HUES48 (cell line): ENCODE results near the gene ZNF577.
"Not testable (repeated sequence)": the region's sequence is repeated elsewhere in the genome, so short reads cannot be mapped to it uniquely, and the experiment has no call there.

ENCODE experiments used
- H3K27ac ChIP-seq: one replicate; pipeline ENCODE4 v1.7.0; 2013; ENCODE audit warnings: low read depth, low read length, inconsistent platforms
- H3K27me3 ChIP-seq: 2 replicates; pipeline ENCODE4 v1.6.1; 2013; ENCODE audit warnings: mild to moderate bottlenecking, low read length; ENCODE audit not compliant: control insufficient read depth, insufficient read depth
- H3K36me3 ChIP-seq: 2 replicates; pipeline ENCODE4 v1.6.1; 2013; ENCODE audit warnings: low read length; ENCODE audit not compliant: control insufficient read depth, insufficient read depth
- H3K4me1 ChIP-seq: 2 replicates; pipeline ENCODE4 v1.6.1; 2013; ENCODE audit warnings: mild to moderate bottlenecking, low read length; ENCODE audit not compliant: control insufficient read depth, insufficient read depth
- H3K4me3 ChIP-seq: 2 replicates; pipeline ENCODE4 v1.5.1; 2013; ENCODE audit warnings: mild to moderate bottlenecking, low read depth, low read length
- H3K9ac ChIP-seq: 2 replicates; pipeline ENCODE4 v1.6.1; 2013; ENCODE audit warnings: mild to moderate bottlenecking, low read depth, low read length, moderate library complexity
- H3K9me3 ChIP-seq: 2 replicates; pipeline ENCODE4 v1.6.1; 2013; ENCODE audit warnings: low read length; ENCODE audit not compliant: control insufficient read depth, insufficient read depth

Gene ZNF577

DNA sequence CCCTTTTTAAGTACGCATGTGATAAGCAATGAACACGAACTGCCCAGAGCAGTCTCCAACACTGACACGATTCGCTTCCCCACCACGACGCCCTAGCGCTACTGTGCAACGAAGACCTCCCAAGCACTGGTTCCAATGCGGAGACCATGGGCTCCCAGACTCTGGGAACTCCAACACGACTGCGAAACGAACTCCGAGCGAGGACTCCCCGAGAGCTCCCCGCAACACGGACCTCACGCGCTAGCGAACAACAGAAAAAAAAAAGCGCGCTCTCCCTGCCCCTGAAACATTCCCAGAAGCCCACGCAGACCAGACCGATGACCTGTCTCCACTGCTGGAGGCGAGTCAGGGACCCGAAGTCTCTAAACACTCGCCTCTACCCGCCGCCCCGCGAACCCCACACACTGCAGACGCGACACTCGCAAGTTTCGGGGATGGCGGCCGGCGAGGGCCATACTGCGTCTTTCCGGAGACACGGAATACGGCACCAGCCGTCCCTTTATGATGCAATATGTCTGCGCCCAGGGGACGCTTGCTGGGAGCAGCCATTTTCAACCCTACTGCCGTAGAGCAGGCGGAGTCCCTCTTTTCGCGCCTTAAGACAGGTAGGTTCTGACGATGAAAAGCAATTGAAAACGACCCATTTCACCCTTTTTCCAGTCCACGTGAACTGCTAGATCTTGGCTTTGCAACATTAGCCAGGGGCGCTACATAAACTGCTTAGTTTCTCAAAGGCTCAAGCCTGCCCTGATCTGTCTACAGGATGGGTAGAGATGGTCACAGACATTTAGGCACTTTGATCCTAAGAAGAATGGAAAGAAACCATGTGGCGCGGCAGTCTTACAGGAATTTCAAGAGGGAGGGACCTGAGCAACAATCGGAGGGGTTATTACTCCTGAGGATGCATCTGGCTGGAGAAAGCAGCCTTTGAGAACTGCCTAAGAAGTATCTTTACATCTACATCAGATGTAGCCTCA is at the start of gene ZNF577:
ZNF577 (minus strand) TSS at position 430 of the 977 bp plus-strand sequence. CDS start 7,569 bp downstream, outside the sequence.
- H3K4me1 ChIP-seq, result peaks cover 8% of the 10 kb centered on the region; the same call in 1 of the 2 replicates

DNA sequence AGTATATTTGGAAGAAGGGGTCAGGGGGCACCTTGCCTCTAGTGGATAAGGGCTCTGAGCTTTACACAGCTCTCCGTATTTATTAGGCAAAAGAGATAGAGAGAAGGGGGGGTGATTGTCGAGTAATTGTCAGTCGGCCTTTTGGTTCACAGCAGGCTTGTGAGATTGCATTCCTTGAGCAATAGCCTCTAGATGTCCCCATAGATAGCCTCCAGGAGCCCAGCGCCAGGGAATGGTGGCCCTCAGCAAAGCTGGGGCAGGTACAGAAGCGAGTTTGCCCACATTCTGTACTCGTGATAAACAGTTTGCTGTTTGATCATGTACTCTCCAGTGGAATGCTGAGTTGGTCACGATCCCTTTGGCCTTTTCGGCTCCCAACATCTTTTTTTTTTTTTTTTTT is 44.2 kb upstream of the ZNF577 start:
- no peaks in the 10 kb centered on the region for H3K4me1 ChIP-seq
- no peak overlapping the region for H3K4me3 ChIP-seq
- H3K27me3 ChIP-seq, result no peaks in the 10 kb centered on the region
- peaks cover 14% of the 10 kb centered on the region; the same call in 1 of the 2 replicates for H3K9me3 ChIP-seq
- no peak overlapping the region for H3K9ac ChIP-seq
- H3K27ac ChIP-seq, result no peak overlapping the region
- H3K36me3 ChIP-seq, result peaks cover 78% of the 10 kb centered on the region

More for the DNA sequence above, at the start of gene ZNF577:
- peaks cover 57% of the 10 kb centered on the region for H3K9me3 ChIP-seq
- peak within 1 kb of the TSS; percentile 93 for H3K9ac ChIP-seq
- peaks cover 65% of the 10 kb centered on the region for H3K36me3 ChIP-seq
- H3K4me3 ChIP-seq, result peak within 1 kb of the TSS; percentile 88
- no peaks in the 10 kb centered on the region for H3K27me3 ChIP-seq
- peak within 1 kb of the TSS; percentile 98 for H3K27ac ChIP-seq

DNA sequence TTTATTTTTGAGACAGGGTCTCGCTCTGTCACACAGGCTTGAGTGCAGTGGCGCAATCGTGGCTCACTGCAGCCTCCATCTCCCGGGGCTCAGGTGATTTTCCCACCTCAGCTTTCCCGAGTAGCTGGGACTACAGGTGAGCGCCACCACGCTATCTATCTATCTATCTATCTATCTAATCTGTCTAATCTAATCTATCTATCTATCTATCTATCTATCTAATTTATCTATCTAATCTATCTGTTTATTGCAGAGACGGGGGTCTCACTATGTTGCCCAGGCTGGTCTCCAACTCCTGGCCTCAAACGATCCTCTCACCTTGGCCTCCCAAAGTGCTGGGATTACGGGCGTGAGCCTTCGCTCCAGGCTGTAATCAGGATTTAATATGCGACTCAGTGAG is 40.1 kb upstream of the ZNF577 start:
- peaks cover 39% of the 10 kb centered on the region for H3K36me3 ChIP-seq
- peak overlapping the region; percentile 97 for H3K4me3 ChIP-seq
- H3K27me3 ChIP-seq, result no peaks in the 10 kb centered on the region
- H3K9me3 ChIP-seq, result peaks cover 23% of the 10 kb centered on the region
- H3K4me1 ChIP-seq, result no peaks in the 10 kb centered on the region
- peak overlapping the region; percentile 98 for H3K9ac ChIP-seq
- H3K27ac ChIP-seq, result no peak overlapping the region

DNA sequence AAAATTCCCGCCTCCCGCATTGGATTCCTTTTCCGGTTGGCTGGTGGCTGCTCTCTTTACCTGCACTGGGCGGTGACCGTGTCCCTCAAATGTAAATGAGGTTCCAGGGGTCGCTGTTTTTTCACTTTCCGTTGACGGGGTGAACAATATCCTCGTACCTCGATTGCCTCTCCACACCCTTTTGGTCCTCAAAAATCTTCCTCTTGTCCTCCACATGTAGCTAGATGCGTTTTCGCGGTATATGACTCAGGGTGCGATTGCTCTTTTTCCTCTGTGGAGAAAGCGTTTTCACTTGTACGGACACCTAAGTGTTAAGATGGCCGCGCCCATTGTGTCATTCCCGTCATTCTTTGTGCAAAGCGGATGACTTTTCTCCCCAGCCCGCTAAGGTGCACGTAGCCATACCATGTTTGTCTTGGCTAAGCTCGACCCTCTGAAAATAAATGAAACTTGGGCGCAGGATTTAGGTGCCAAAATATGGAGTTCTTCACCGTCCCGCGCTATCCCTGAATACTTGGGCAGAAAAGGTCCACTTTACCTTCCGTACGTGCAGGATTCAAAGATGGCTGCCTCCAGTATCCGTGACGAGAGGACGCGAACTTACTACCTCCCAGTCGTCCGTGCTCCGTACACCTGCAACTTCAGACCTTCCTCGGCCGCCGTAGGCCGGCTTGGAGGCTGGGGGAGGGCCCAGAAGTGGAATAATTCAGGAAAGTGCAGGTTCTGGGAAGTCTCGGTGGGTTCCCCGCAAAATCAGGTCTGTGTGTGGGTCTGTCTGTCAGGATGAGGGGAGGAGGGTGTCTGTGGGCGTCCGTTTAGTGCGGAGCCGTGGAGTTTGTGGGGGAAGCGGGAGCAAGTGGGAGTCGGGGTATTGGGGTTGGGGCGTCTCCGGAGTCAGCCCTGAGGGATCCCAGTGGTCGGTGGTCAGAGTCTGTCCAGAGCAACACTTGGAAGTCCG is 39.3 kb upstream of the ZNF577 start, which contains the start of gene ZNF613:
ZNF613 (plus strand) TSS at position 689 of the 958 bp plus-strand sequence. CDS start 8,749 bp downstream, outside the sequence.
- H3K9me3 ChIP-seq, result peaks cover 31% of the 10 kb centered on the region

DNA sequence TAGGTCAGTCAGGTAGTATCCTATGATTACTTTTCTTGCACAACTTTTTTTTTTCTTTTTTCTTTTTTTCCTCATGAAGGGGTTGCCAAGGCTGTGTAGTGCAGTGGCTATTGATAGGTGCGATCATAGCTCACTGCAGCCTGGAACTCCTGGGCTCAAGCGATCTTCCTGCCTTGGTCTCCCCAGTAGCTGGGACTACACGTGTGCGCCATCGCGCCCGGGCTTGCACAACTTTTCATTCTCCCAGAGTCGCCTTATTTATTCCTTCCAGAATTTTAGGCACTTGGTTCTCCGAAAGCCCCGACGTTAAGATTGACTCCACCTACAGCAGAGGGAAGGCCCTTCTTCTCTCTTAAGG is 38.7 kb upstream of the ZNF577 start:
- peaks cover 26% of the 10 kb centered on the region for H3K36me3 ChIP-seq
- H3K27ac ChIP-seq, result peak overlapping the region; percentile 95
- peak overlapping the region; percentile 98 for H3K9ac ChIP-seq
- H3K9me3 ChIP-seq, result peaks cover 38% of the 10 kb centered on the region
- H3K4me1 ChIP-seq, result no peaks in the 10 kb centered on the region
- no peaks in the 10 kb centered on the region for H3K27me3 ChIP-seq
- peak overlapping the region; percentile 97 for H3K4me3 ChIP-seq

More for the DNA sequence above, 39.3 kb upstream of the ZNF577 start, which contains the start of gene ZNF613:
- H3K4me3 ChIP-seq, result peak within 1 kb of the TSS; percentile 97
- peaks cover 33% of the 10 kb centered on the region for H3K36me3 ChIP-seq
- H3K27ac ChIP-seq, result peak within 1 kb of the TSS; percentile 95
- no peaks in the 10 kb centered on the region for H3K4me1 ChIP-seq
- peak within 1 kb of the TSS; percentile 98 for H3K9ac ChIP-seq
- H3K27me3 ChIP-seq, result no peaks in the 10 kb centered on the region

DNA sequence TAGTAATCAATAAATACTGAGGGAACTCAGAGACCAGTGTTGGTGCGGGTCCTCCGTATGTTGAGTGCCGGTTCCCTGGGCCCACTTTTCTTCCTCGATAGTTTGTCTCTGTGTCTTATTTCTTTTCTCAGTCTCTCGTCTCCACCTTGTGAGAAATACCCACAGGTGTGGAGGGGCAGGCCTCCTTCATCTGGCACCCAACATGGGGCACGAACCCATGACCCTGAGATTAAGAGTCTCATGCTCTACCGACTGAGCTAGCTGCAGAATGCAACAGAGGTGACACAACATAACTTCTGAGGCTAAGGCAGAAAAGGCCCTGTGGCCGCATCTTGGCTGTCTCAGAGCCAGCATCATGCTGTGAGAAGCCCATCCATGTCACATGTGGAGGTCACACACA is 34.2 kb upstream of the ZNF577 start:
- Histone ChIP-seq H3K36me3 (no peaks in the 10 kb centered on the region), H3K9ac (no peak overlapping the region), H3K4me1 (no peaks in the 10 kb centered on the region), H3K27me3 (no peaks in the 10 kb centered on the region), H3K4me3 (no peak overlapping the region), H3K9me3 (peaks cover 72% of the 10 kb centered on the region), H3K27ac (no peak overlapping the region)

DNA sequence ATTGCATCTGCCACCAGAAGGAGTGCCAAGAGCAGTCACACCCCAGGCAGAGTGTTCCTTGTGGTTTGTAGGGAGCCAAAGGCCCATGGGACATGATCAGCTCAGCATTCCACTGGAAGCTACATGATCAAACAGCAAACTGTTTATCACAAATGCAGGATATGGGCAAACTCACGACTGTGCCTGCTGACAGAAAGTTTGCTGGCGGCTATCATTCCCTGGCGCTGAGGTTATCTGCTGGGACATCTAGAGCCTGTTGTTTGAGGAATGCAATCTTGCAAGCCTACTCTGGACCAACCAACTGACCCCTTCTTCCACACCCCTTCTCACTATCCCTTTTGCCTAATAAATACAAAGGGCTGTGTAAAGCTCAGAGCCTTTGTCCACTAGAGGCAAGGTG is 31.9 kb upstream of the ZNF577 start:
- H3K9ac ChIP-seq, result no peak overlapping the region
- H3K4me1 ChIP-seq, result no peaks in the 10 kb centered on the region
- no peaks in the 10 kb centered on the region for H3K27me3 ChIP-seq
- H3K9me3 ChIP-seq, result peaks cover 85% of the 10 kb centered on the region
- no peak overlapping the region for H3K4me3 ChIP-seq
- no peaks in the 10 kb centered on the region for H3K36me3 ChIP-seq
- no peak overlapping the region for H3K27ac ChIP-seq

DNA sequence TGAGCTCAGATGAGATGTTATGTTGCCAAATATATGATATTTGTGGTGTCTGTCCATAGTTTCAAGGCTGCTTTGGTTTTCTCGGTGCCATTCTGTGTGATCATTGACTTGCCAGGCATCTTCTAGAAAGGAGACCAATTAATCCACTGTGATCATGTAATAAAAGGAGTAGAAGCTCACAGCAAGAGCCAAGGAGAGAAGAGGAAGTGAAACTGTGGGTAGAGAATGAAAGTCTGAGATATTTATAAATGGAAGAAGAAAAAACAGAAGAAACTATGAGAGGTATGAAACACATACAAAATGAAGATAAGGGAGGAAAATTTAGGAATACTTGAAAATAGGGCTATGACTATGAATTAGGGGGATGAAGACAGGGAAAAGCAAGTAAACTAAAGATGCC is 28.4 kb upstream of the ZNF577 start:
- no peak overlapping the region for H3K27ac ChIP-seq
- H3K36me3 ChIP-seq, result no peaks in the 10 kb centered on the region
- no peak overlapping the region for H3K9ac ChIP-seq
- no peaks in the 10 kb centered on the region for H3K4me1 ChIP-seq
- H3K27me3 ChIP-seq, result no peaks in the 10 kb centered on the region
- H3K4me3 ChIP-seq, result no peak overlapping the region
- peaks cover 92% of the 10 kb centered on the region for H3K9me3 ChIP-seq

DNA sequence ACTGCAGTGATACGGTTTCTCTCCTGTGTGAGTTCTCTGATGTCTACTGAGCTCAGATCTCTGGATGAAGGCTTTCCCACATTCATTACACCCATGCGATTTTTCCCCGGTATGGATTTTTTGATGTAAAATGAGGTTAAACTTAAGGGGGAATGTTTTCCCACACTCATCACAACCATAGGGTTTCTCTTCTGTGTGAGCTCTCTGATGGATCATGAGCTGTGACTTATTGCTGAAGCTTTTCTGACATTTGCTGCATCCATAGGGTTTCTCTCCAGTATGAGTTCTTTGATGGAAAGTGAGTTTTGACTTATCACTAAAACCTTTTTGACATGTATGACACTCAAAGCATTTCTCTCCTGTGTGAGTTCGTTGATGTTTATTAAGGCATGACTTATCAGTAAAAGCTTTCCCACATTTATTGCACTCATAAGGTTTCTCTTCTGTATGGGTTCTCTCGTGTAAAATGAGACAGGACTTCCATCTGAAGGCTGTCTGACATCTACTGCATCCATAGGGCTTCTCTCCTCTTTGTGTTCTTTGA is 27.6 kb upstream of the ZNF577 start:
- H3K9ac ChIP-seq, result no peak overlapping the region
- H3K27ac ChIP-seq, result no peak overlapping the region
- no peaks in the 10 kb centered on the region for H3K36me3 ChIP-seq
- peaks cover 89% of the 10 kb centered on the region for H3K9me3 ChIP-seq
- no peaks in the 10 kb centered on the region for H3K4me1 ChIP-seq
- H3K27me3 ChIP-seq, result no peaks in the 10 kb centered on the region
- no peak overlapping the region for H3K4me3 ChIP-seq

DNA sequence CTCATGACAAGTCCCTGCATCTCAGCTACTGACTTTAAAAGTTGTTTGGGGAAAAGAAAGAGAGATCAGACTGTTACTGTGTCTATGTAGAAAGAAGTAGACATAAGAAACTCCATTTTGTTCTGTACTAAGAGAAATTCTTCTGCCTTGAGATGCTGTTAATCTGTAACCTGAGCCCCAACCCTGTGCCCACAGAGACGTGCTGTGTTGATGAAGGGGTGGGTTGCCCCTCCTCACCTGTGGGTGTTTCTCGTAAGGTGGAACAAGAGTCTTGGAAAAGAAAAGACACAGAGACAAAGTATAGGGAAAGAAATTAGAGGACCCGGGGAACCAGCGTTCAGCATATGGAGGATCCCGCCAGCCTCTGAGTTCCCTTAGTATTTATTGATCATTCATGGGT is 20.2 kb upstream of the ZNF577 start:
- peak overlapping the region; percentile 56 for H3K4me3 ChIP-seq
- peaks cover 28% of the 10 kb centered on the region for H3K9me3 ChIP-seq
- not testable (repeated sequence) for H3K36me3 ChIP-seq, H3K27me3 ChIP-seq
- peak overlapping the region; percentile 75 for H3K9ac ChIP-seq
- H3K4me1 ChIP-seq, result peaks cover 30% of the 10 kb centered on the region
- H3K27ac ChIP-seq, result peak overlapping the region; percentile 79
